Kidney glomerular epithelial cell (primary cell): ENCODE results near the gene TSHR.
"Not testable (repeated sequence)": the region's sequence is repeated elsewhere in the genome, so short reads cannot be mapped to it uniquely, and the experiment has no call there.

Experiments
- DNase-seq: peaks from one replicate; lab custom pipeline; 2025; lab: John Stamatoyannopoulos, UW

The TSHR gene

DNA sequence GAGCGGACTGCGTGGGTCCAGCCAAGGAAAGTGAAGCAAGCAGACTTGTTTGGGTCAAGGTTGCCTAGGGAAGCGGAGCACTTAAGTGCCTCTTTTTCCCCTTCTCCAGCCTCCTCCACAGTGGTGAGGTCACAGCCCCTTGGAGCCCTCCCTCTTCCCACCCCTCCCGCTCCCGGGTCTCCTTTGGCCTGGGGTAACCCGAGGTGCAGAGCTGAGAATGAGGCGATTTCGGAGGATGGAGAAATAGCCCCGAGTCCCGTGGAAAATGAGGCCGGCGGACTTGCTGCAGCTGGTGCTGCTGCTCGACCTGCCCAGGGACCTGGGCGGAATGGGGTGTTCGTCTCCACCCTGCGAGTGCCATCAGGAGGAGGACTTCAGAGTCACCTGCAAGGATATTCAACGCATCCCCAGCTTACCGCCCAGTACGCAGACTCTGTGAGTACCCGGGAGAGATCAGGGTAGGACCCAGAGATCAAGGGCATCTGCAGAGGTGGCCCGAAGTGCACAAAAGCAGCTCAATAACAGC, at the start of gene TSHR:
TSS of gene TSHR (plus strand) at position 206 of the 526 bp plus-strand sequence. CDS start at position 266, 60 bp downstream.
- DNase-seq, result no peak

DNA sequence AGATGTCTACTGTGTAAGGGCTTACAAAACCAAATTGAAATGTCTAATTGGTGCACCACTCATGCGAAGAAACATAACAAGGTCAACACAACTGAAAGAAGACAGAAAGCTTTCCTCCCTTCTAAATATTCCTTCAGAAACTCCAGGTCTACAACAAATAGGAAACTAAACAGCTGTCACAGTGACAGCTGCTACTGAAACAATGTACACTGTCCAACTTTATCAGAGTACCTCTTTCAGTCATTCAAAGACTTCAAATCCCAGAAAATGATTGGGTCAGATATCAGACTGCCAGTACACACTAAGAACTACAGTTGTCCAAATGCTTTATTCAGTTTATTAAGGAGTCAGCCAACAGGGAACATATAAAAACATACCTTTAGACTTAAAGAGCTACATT, 49.1 kb upstream of the TSHR start:
- DNase-seq, result no peak

DNA sequence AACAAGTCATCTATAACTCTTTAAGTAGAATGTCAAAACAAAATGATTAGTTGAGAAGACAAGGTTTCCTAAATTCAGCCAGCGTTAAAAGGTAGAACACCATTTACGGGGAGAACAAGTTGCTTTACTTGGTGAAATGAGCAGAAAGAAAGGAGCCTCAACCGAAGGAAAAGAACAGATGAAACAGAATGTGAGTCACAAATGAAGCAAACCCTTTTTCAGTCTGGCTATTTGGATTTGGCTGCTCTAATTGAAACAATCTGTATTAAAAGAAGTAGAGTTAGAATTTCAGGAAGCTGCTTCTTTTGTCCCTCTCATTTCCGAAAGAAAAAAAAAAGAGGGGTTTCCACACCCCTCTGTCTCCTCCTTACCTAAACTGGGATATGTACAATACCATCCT, 48.5 kb upstream of the TSHR start:
- DNase-seq, result no peak

GRCh38 chr14:80912013-80912412, 43.4 kb upstream of the TSHR start:
- DNase-seq, result not testable (repeated sequence)

DNA sequence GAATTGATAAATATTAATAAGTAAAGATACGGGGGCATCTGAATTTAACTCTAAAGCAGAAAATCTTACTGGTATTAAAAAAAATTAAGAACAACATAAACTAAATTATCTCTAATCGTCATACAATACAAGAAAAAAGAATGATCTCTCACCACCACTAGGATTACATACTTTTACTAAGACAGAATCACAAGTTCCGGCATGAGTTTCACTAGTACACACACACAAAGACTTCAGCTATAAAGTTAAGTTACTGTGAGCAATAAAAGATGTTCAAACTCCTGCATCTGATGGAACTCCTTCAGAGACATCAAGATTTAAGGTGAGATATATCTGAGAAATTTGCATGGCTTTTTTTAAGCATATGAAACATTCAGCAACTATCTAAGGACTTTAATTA, 35.8 kb upstream of the TSHR start:
- no peak for DNase-seq

GRCh38 chr14:80923368-80923767, 32.1 kb upstream of the TSHR start:
- DNase-seq, result no peak

- no peak for DNase-seq
Measured at GRCh38 chr14:80924365-80925103, 30.9 kb upstream of the TSHR start.

DNA sequence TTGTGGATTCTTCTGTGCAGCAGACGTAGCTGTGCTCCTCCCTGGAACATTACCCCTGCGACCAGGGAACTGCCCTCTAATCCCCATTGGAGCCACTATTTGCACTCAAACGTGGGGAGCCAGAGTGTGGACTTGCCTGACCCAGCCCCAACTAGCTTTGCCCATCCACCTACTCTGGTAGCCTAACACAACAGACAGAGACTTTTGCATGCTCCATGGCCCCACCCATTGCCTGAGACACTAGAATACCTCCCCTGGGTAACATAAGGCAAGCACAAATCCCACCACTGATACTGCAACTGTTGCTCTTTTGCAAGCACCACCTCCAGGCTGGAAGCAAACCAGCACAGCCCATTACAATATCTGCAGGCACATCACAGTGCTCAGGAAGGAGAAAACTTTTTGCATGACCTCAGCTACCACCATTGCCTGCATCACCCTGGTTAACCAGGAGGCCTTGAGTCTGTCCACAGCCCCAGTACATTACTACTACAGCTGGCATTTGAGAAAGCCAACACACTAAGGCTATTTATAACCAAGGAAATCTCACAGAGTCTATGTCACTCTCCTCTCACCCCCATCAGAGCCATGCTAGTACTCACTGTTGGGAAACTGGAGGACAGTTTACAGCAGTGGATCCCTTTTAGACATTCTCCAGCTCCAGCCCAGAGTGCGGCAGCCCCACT, 28.9 kb upstream of the TSHR start:
- DNase-seq, result no peak

DNA sequence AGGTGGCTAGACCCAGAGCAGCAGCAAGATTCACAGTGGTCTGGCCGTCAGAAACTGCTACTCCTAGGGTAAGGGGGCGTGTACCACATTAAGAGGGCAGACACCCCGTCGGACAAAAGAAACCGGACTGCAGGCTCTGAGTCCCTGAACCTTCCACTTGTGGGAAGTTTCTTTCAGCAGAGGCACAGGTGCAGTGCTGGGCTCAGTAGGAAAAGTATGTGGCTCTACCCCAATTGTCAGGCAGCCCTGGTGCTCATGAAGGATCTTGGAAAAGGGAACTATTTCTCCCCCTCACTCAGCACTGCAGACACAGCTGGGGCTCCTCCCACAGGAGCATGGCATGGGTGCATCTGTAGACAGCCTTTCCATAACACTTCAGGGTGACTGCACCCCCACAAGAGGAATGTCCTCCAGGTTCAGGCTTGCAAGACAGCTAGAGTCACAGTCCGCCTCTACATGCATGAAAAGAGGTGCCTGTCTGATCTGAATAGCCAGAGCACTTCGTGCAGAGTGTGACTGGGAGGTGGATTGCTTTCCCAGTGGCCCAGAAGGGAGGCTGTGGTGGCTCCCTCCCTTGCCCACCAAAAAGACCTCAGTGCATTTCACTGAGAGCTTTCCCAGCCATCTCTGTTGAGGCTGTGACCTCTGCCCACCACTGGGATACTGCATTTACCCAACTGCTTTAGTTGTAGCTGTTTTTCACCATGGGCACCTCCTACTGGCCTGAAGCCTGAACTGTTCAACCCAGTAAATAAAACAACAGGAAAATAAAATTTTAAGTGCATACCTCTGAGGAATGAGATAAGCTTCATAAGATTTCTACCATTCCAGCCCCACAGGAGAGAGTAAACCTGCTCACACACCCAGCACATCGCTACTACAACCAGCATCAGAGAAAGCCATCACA, 28.1 kb upstream of the TSHR start:
- DNase-seq, result no peak

GRCh38 chr14:80930095-80930494, 25.3 kb upstream of the TSHR start:
- DNase-seq, result no peak

- peak; percentile 86 for DNase-seq
Measured at GRCh38 chr14:80930836-80931389, 24.5 kb upstream of the TSHR start.

DNA sequence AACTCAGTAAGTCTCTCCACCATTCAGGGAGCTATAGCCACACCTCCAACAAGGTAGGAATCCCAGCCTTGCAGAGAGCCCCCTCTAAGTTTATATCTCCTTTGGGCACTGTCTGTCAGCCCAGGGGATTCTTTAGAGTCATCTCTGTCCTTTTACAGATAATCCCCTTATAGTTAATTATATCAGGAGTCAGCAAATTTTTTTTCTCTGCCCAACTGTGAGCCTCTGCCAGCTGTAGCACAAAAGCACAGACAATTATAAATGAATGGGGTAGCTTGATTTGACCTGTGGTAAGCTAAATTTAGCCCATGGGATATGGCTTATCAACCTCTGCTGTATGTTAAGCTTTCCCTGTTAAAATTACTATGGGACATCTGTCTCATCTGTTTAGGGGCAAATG, 22.1 kb upstream of the TSHR start:
- no peak for DNase-seq

GRCh38 chr14:80933686-80934085, 21.7 kb upstream of the TSHR start:
- DNase-seq, result no peak

DNA sequence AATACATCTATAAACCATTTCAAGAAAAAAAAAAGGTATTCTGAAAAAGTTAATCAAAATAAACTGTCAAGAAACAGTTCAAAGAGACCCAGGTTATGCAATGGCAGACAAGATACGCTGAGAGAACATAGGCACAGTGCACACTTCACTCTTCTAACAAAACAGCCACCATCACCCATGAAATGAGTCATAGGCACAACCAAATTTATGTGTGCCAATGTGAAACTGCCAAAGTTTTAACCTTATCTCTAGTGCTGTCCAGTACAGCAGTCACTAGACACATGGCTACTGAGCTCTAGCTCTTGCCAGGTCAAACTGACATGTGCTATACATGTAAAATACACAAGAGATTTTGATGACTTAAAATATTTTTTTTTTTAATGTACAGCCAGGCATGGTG, 15.3 kb upstream of the TSHR start:
- no peak for DNase-seq

DNA sequence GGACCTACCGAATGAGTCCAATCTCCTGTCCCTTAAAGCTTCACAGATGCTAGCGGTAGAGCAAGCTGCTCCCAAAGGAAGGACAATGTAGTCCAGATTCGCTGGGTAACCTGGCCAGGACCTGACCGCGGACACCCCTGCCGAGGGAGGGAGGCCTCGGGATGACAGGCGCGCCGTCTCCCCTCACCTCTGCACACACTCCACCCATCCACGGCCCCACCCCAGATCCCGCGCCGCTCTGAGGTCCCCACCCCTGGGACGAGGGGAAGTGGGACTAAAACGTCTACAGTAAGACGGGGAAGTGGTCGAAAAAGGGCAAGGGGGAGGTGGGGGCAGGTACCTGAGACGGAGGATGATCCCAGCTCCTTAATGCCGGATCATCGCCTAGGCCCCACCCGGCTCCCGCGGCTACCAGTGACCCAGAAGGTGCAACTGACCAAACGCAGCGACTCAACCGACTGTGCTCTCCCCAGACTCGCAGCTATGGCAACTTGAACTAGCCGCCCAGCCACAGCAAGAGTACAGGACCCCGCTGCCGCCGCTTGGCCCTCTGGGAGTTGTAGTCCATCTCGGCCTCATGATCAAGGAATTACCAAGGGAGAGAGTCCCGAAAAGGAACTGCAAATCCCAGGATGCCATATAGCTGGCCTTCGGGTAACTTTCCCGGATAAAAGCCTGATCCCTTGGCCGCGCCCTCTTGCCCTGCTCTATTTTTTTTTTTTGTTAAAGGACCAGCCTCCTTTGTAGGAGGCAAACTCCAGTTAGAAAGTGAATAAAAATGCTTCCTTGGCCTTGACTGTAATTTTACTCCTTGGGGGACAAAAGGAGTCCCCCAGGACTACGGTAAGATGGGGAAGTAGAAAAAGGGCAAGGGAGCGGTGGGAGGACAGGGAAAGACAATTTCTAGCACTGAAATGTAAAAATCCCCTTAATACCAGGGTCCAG, 13.9 kb upstream of the TSHR start, which contains the start of gene CEP128:
TSS of gene CEP128 (minus strand) at position 498 of the 945 bp plus-strand sequence.
- DNase-seq, result peak; percentile 97

GRCh38 chr14:80942191-80942600, 13.2 kb upstream of the TSHR start:
- DNase-seq, result no peak

- DNase-seq, result no peak
Measured at GRCh38 chr14:80944861-80945617, 10.4 kb upstream of the TSHR start.

- no peak for DNase-seq
Measured at GRCh38 chr14:80946187-80946586, 9.2 kb upstream of the TSHR start.

DNA sequence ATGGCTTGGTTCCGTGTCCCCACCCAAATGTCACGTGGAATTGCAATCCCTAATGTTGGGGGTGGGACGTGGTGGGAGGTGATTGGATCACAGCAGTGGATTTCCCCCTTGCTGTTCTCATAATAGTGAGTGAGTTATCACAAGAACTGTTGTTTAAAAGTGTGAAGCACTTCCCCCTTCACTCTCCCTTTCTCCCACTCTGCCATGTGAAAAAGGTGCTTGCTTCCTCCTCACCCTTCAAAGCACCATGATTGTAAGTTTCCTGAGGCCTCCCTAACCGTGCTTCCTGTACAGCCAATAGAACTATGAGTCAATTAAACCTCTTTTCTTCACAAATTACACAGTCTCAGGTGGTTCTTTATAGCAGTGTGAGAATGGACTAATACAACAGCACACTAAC, 8.6 kb upstream of the TSHR start:
- DNase-seq, result no peak

DNA sequence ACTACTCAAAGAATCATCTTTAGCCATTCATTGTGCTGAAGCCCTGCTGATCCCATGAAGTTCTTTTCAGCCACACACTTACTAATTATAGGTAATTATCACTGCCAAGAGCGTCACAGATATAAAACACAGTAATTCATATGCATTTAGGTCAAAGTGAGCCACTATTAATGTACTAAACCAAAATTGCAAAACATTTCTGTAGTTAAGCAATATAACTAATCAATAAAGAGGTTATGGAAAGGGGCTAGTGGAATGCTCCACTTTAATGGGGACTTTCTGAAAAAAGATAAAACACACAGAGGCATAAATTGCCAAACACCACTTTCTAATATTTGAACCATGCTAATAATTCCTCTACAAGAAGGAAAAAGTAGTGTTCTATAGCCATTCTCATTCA, 7.1 kb upstream of the TSHR start:
- DNase-seq, result no peak
